ENCODE measurements around the gene GNAS-AS1.

GRCh38 chr20:58889798-58890517 lies 39.3 kb upstream of the GNAS-AS1 start:
- TF ChIP-seq EP300 (IDR thresholded peaks at IDR 0.05; ENCODE audit: borderline replicate concordance in 1 of 2, low read depth in 2 of 2, low read length in 2 of 2) (no peak), ATF3 (IDR thresholded peaks at IDR 0.05; ENCODE audit: insufficient read depth, low read depth, low read length) (no peak), TAF7 (optimal IDR thresholded peaks at IDR 0.05; ENCODE audit: borderline replicate concordance, low read depth, low read length) (no peak), GABPA (IDR thresholded peaks at IDR 0.05; ENCODE audit: borderline replicate concordance, insufficient read depth, low read length) (no peak), USF2 (IDR thresholded peaks at IDR 0.05; ENCODE audit: low read length) (no peak)
